T-helper 2 cell (primary cell): ENCODE data around the gene FAM234B.
"Not testable (repeated sequence)": the region's sequence is repeated elsewhere in the genome, so short reads cannot be mapped to it uniquely, and the experiment has no call there.

Source experiments
- DNase-seq, 5 experiments: peaks; one replicate each; pipeline versions ENCODE4 v3.0.0 to v3.0.0-alpha.2; 2012 to 2022

FAM234B gene

GRCh38 chr12:13061377-13061776 lies 17.2 kb downstream of the FAM234B start:
- DNase-seq = no peak

GRCh38 chr12:13062669-13063068 lies 18.5 kb downstream of the FAM234B start:
- no peak for DNase-seq

- no peak for DNase-seq
These were observed 21.8 kb downstream of the FAM234B start for GRCh38 chr12:13066014-13066413.

GRCh38 chr12:13066459-13066858 lies 22.3 kb downstream of the FAM234B start:
- no peak for DNase-seq

- DNase-seq = peak in 1 of 5 experiments; percentile 63
These were observed 23.1 kb downstream of the FAM234B start for GRCh38 chr12:13067322-13067721.

GRCh38 chr12:13069380-13069779 lies 25.2 kb downstream of the FAM234B start:
- no peak for DNase-seq

- DNase-seq = no peak
These were observed 27.4 kb downstream of the FAM234B start for GRCh38 chr12:13071305-13072280.

GRCh38 chr12:13073173-13073572 lies 29.0 kb downstream of the FAM234B start:
- DNase-seq = no peak

- no peak for DNase-seq
These were observed 30.4 kb downstream of the FAM234B start for GRCh38 chr12:13074396-13075117.

- DNase-seq = no peak
These were observed 30.9 kb downstream of the FAM234B start for GRCh38 chr12:13075118-13075480.

- no peak for DNase-seq
These were observed 31.8 kb downstream of the FAM234B start for GRCh38 chr12:13075786-13076570.

GRCh38 chr12:13079440-13079906 lies 35.3 kb downstream of the FAM234B start:
- no peak for DNase-seq

- no peak for DNase-seq
These were observed 36.1 kb downstream of the FAM234B start for GRCh38 chr12:13080266-13080665.

- DNase-seq = no peak
These were observed 38.7 kb downstream of the FAM234B start for GRCh38 chr12:13082861-13083260.

- DNase-seq = not testable (repeated sequence)
These were observed 39.5 kb downstream of the FAM234B start for GRCh38 chr12:13083638-13084037.

GRCh38 chr12:13084898-13085640 lies 40.9 kb downstream of the FAM234B start:
- DNase-seq = no peak

GRCh38 chr12:13085968-13086686 lies 41.9 kb downstream of the FAM234B start:
- no peak for DNase-seq

- no peak for DNase-seq
These were observed 43.6 kb downstream of the FAM234B start for GRCh38 chr12:13087766-13088165.

GRCh38 chr12:13088496-13088895 lies 44.3 kb downstream of the FAM234B start:
- DNase-seq = no peak

- DNase-seq = no peak
These were observed 45.9 kb downstream of the FAM234B start for GRCh38 chr12:13090054-13090453.

GRCh38 chr12:13091832-13092231 lies 47.7 kb downstream of the FAM234B start:
- DNase-seq = no peak
